Ramos (cell line): ENCODE data around the gene BCS1L.

Experiments
- in situ Hi-C: fragments of 300-500 bp; cut with MboI; formaldehyde crosslinking; loops from one replicate; pipeline ENCODE4 v1.14.3; 2022; ENCODE audit warnings: low sequenced_read_pairs; ENCODE audit not compliant: unreplicated experiment

The BCS1L gene

DNA sequence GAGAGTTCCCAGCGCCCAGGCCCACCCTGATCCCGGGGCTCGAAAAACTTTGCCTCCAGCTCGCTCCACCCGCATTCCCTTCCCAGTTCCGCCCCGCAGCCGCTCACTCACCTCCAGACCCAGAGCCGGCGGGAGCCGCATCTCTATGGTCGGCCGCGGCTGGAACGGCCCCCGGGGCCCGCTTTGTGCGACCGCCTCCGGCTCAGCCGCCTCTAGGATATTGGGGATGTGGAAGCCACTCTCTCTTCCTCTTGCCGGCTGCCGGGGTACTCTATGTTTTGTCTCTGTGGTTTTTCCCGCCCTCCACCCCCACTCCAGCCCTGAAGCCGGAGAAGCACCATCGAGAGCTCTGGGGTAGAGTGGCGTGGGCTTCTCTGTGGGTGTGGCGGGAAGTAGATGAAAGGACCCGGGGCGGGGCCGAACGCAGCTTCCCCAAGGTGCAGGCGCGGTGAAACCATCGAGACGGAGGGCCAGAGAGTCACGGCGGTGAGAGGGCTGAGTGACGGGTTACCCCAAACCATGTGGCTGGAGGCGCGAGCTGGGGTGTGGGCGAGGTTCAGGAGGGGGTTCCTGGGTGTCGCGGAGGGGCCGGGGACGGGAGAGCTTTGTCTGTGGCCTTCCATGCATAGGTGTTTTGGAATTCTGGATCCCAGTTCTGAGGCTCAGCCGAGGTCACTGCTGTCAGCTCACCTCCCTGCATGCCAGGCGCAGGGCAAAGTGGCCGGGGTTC lies at the start of gene BCS1L, which contains the start of gene ZNF142:
TSS of gene BCS1L (plus strand) at position 426 of the 730 bp plus-strand sequence. CDS start 1,305 bp downstream, outside the sequence.
TSS of gene ZNF142 (minus strand) at position 366 of the 730 bp plus-strand sequence. CDS start 3,194 bp downstream, outside the sequence.
- in situ Hi-C loops: loop anchor here (10.0 kb wide), 1 partner anchor 255 kb away; no protein-coding TSS in a partner anchor

- in situ Hi-C loops: no loop called here
Measured at GRCh38 chr2:218615868-218616315, 43.6 kb upstream of the BCS1L start.

DNA sequence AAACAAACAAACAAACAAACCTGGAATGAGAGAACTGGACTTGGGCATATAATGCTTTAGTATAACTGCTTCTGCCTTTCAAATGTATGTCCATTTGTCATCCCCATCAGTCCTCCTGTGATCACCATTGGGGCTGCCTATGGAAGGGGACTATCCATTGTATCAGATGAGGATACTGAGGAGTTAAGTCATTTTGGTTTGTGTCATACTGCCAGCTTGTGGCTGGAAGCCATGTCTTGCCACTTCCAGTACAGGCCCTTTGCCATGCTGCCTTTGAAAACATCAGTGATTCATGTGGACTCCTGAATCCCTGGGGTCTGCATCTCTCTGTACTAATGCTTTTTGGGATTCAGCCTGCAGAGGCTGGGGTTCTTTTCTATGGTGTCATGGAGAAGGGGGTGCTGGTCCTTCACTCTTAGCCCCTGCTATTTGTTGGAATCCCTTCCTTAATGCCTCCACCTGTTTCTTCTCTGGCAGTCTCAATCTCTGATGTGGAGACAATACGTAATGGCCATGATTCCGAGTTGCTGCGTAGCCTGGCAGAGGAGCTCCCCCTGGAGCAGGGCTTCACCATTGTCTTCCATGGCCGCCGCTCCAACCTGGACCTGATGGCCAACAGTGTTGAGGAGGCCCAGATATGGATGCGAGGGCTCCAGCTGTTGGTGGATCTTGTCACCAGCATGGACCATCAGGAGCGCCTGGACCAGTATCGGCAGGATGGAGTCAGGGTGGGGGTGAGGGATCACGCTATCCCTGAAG lies 41.2 kb upstream of the BCS1L start:
- in situ Hi-C loops: no loop called here

- in situ Hi-C loops: no loop called here
Measured at GRCh38 chr2:218621007-218621406, 38.5 kb upstream of the BCS1L start.

- in situ Hi-C loops: no loop called here
Measured at GRCh38 chr2:218622606-218623365, 36.7 kb upstream of the BCS1L start.

DNA sequence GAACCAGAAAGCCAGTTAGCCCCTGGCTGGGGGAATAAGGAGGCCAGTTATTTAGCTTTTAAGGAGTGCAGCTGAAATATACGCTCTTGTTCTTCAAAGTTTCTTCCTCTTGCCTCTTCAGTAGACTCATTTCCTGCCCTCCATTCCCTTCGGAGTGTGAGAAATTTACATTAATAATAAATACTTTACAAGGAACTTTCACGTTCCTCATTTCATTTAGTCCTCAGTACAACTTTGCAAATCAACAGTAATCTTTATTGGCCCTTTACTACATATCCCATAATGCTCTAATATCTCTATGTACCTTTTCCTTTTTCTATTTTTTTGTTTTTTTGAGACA lies 36.1 kb upstream of the BCS1L start:
- in situ Hi-C loops: no loop called here

DNA sequence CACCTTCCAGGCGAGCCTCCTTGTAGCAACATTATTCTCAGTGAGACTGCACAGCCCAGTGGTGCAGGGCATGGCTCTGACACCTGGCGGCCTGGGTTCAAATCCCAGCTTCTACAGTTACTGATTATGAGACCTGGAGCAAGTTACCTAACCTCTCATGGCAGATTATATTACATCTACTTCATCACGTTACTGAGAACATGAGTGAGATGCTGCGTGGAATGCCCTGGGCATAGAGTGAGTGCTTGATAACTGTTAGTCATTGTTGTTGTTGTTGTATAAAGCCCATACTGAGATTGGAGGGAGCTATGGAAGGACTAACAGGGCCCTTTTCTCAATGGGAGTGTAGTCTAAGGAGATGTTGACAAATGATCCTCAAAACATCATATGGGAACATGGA lies 33.1 kb upstream of the BCS1L start:
- in situ Hi-C loops: no loop called here

GRCh38 chr2:218627939-218628338 lies 31.5 kb upstream of the BCS1L start:
- in situ Hi-C loops: no loop called here

- in situ Hi-C loops: no loop called here
Measured at GRCh38 chr2:218631837-218632236, 27.6 kb upstream of the BCS1L start.

GRCh38 chr2:218635719-218636118 lies 23.8 kb upstream of the BCS1L start:
- in situ Hi-C loops: no loop called here

DNA sequence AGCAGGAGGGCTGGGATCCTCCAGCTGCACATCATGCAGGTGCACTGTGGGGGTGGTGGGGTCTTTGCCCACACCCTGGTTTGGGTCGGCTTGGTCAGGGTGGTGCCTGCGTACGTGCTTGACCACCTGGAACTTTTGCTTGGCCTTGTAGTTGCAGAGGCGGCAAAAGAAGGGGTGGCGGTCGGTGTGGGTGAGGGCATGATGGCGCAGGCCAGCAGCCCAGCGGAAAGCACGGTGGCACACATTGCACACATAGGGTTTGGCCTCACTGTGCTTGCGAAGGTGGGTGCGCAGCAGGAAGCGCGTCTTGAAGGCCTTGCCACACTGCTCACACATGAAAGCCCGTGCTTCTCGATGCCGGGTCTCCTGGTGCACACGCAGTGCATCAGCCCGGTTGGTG lies 21.1 kb upstream of the BCS1L start:
- in situ Hi-C loops: no loop called here

DNA sequence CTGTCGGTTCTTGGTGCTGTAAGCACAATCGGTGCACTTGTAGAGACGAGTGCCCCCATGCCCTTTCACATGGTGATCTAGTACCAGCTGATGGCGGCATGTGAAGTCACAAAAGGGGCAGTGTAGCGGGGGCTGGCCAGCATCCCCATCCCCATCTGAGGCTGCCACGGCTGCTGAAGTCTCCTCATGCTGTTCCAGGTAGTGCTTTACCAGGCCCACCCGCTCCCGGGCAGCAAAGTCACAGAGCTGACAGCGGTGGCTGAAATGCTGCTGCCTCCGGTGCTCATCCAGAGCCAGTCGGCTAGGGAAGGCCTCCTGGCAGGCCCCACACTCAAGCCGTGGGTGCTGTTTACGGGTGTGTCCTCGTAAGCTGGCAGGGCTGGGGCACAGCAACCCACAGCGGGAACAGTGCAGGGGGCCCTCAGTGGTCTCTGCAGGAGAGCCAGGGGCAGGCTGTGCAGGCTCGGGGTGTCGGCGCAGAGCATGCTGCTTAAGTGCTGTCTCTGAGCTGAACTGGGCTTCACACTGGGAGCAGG lies 17.3 kb upstream of the BCS1L start:
- in situ Hi-C loops: no loop called here

DNA sequence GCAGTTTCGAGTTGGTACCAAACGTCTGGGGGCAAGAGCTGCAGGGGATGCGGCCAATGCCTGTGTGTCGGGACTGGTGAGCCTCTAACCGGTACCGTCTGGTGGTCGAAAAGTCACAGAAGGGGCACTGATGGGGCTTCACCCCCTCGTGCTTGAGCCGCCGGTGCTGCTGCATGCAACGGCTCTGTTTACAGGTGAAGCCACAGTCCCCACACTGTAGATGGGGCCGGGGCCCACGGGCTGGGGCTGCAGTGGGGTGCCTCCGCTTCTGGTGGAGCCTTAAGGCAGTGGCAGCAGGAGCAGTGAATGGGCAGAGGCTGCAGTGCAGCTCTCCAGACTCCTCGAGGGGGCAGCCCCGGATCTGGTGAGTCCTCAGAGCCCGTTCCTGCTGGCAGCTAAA lies 16.7 kb upstream of the BCS1L start:
- in situ Hi-C loops: no loop called here

DNA sequence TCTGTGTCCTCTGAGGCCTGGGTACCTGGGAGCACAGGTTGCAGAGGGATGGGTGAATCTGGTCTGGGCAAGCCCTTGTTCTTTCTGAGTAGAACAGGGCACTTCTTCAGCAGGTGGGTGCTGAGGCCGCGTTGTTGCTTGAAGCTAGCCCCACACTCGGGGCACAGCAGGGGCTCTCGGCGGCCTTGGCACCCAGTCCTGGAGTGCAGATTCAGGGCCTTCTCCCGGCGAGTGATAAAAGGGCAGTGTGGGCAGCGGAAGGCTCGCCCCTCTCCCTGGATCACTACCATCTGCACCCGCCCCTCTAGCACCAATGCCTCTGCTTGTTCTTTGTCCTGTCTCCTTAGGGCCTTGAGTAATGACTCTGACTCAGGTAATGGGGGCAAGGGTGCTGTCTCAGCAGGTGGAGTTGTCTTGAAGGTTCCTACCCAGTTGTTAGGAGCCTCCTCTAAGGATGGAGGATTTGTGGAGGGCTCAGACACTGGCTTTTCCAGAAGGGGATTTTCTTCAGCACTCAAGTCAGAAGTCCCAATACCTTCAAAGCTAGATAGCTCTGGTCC lies 15.7 kb upstream of the BCS1L start:
- in situ Hi-C loops: no loop called here

GRCh38 chr2:218644721-218645120 lies 14.8 kb upstream of the BCS1L start:
- in situ Hi-C loops: no loop called here

DNA sequence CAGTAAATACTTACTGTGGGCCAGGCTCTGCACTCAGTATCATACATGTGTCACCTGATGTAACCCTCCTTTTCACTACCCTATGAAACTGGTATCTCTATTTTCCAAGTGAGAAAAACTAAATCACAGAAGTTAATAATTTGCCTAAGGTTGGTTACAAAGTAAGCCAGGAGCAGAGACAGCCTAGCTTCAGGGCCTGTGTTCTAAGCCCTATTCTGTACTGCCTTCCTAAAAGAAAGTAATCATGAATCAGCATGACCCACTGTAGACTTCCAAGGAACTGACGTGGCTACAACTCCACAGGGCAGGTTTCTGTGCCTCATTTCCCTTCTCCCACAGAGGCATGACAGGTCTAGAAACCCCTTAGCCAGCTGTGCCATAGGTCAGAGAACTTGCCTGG lies 14.4 kb upstream of the BCS1L start:
- in situ Hi-C loops: no loop called here

GRCh38 chr2:218648088-218648786 lies 11.2 kb upstream of the BCS1L start:
- in situ Hi-C loops: no loop called here

DNA sequence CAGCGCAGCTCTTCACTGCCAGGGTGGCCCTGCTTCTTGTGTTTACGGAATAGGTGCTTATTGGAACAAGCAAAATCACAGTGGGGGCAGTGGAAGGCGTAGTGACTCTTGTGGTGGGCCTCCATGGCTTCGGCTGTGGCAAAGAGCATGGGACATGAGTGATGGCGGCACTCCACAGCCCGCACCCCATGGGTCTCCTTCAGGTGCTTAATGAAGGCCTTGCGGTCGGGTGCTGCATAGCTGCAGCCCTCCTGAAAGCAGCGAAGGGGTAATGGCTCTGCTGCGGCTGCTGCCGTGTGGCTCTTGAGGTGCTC lies 10.7 kb upstream of the BCS1L start:
- in situ Hi-C loops: no loop called here

GRCh38 chr2:218655751-218656150 lies 3.7 kb upstream of the BCS1L start:
- in situ Hi-C loops: loop anchor here (10.0 kb wide), 1 partner anchor 251 kb away; no protein-coding TSS in a partner anchor
